K562 (cell line): ENCODE measurements around the gene GCDH. TPM values are rescaled to one million over a fixed set of nuclear protein-coding genes. Genes with fewer than 3 reads are reported as not detected.

Experiments used
- ATAC-seq: fragments of 200-7000 bp; cut with Tn5 transposase; 3 replicates; pipeline ENCODE4 v1.9.1; 2020; ENCODE audit warnings: moderate library complexity
- BruUV-seq: library from RNA; stranded (reverse); fragments of 400-500 nt; replicated peaks from 2 replicates; lab custom pipeline; 2021; lab: Mats Ljungman, UMichigan
- CTCF ChIA-PET: fragments of 300-600 bp; formaldehyde crosslinking; extraction: SDS; loops from one replicate; lab custom pipeline; 2021; ENCODE audit warnings: low intra/inter-chr PET ratio; lab: Yijun Ruan, JAX
- POLR2A ChIA-PET: fragments of 300-600, 350-650 bp; sonication (Branson Sonifier 250); formaldehyde crosslinking; extraction: SDS; loops from one replicate; lab custom pipeline; 2021; ENCODE audit warnings: antibody characterized with exemption, inconsistent platforms; lab: Yijun Ruan, JAX
- DNase-seq, 4 experiments: peaks; one replicate each; pipeline versions ENCODE4 v3.0.0 to v3.0.0-alpha.2; 2011 to 2018; ENCODE audit warnings: low spot score in 3 of 4, mixed read lengths in 3 of 4; ENCODE audit errors: extremely low read depth in 1 of 4
- FAIRE-seq: peaks from 2 replicates; lab custom pipeline; 2011; peaks lifted over from hg19 to GRCh38; lab: Jason Lieb, UNC
- H2AFZ ChIP-seq: 2 replicates; pipeline ENCODE4 v1.6.0; 2011; ENCODE audit warnings: low read depth, low read length, control low read depth, inconsistent platforms
- H3K27ac ChIP-seq: fragments of 200-600 bp; 3 replicates; pipeline ENCODE4 v1.8.0; 2011; ENCODE audit warnings: low read depth, mild to moderate bottlenecking, control low read depth, inconsistent platforms, low read length, moderate library complexity, mixed read lengths; ENCODE audit errors: extremely low read depth
- H3K27me3 ChIP-seq, 2 experiments: fragments of 300-600 bp in 1 of 2; 2 replicates in 1 of 2; 3 replicates in 1 of 2; pipeline versions ENCODE4 v1.6.0 to v1.8.0; 2011; ENCODE audit warnings: inconsistent platforms in 2 of 2, low read length in 2 of 2, mild to moderate bottlenecking in 1 of 2, mixed read lengths in 1 of 2, moderate library complexity in 1 of 2; ENCODE audit not compliant: control insufficient read depth in 2 of 2, insufficient read depth in 2 of 2
- H3K36me3 ChIP-seq: fragments of 300-600 bp; 3 replicates; pipeline ENCODE4 v1.8.0; 2011; ENCODE audit warnings: mild to moderate bottlenecking, low read length, inconsistent platforms; ENCODE audit not compliant: control insufficient read depth, insufficient read depth
- H3K4me1 ChIP-seq, 2 experiments: fragments of 200-600 bp in 1 of 2; replicated peaks in 1 of 2; 2 replicates in 1 of 2; 3 replicates in 1 of 2; pipeline versions ENCODE4 v1.5.1 to v1.8.0; 2011; ENCODE audit warnings: inconsistent platforms in 2 of 2, low read length in 2 of 2, mild to moderate bottlenecking in 1 of 2, mixed read lengths in 1 of 2, moderate library complexity in 1 of 2; ENCODE audit not compliant: control insufficient read depth in 2 of 2, insufficient read depth in 2 of 2
- H3K4me2 ChIP-seq: 2 replicates; pipeline ENCODE4 v1.6.1; 2011; ENCODE audit warnings: low read length, control low read depth, inconsistent platforms, mixed read lengths; ENCODE audit not compliant: insufficient read depth
- H3K4me3 ChIP-seq: fragments of 200-600 bp; sonication (generic), shearing (Covaris generic); 2 replicates; pipeline ENCODE4 v1.5.1; 2016; ENCODE audit warnings: control low read depth, inconsistent platforms
- H3K79me2 ChIP-seq: fragments of 200-600 bp; 3 replicates; pipeline ENCODE4 v1.8.0; 2011; ENCODE audit warnings: low read length, inconsistent platforms; ENCODE audit not compliant: control insufficient read depth, insufficient read depth
- H3K9ac ChIP-seq, 2 experiments: 2 replicates each; pipeline versions ENCODE4 v1.6.0 to v1.6.1; 2011; ENCODE audit warnings: low read depth in 2 of 2, low read length in 2 of 2, control low read depth in 1 of 2, inconsistent platforms in 1 of 2, mild to moderate bottlenecking in 1 of 2, mixed read lengths in 1 of 2; ENCODE audit not compliant: insufficient read depth in 1 of 2
- H3K9me1 ChIP-seq: one replicate; pipeline ENCODE4 v1.6.0; 2011; ENCODE audit warnings: inconsistent platforms, mild to moderate bottlenecking, low read length, moderate library complexity; ENCODE audit not compliant: control insufficient read depth, insufficient read depth
- H3K9me3 ChIP-seq: replicated peaks from 2 replicates; pipeline ENCODE4 v1.5.1; 2011; ENCODE audit warnings: low read depth, low read length, inconsistent platforms; ENCODE audit not compliant: control insufficient read depth, insufficient read depth
- H4K20me1 ChIP-seq: replicated peaks from 2 replicates; pipeline ENCODE4 v1.6.1; 2011; ENCODE audit warnings: low read length, inconsistent platforms, mixed read lengths; ENCODE audit not compliant: control insufficient read depth, insufficient read depth
- DMBX1 ChIP-seq: fragments of 250-450 bp; sonication (Bioruptor Pico); IDR thresholded peaks from 2 replicates; pipeline ENCODE4 v1.8.0; 2022; ENCODE audit warnings: inconsistent platforms, mild to moderate bottlenecking, moderate library complexity, borderline replicate concordance
- ELF1 ChIP-seq: fragments of 200-800 bp; sonication (Bioruptor generic); IDR thresholded peaks from 2 replicates; pipeline ENCODE4 v1.6.1; 2016; ENCODE audit warnings: missing genetic modification characterization, missing compliant biosample characterization
- FOXM1 ChIP-seq, 2 experiments: fragments of 450-650 bp in 1 of 2; sonication (generic) in 1 of 2; formaldehyde crosslinking in 1 of 2; IDR thresholded peaks; 2 replicates each; pipeline versions ENCODE4 v1.6.1 to v1.9.0; 2017 to 2022; ENCODE audit warnings: low read depth in 2 of 2, mild to moderate bottlenecking in 2 of 2, missing genetic modification reagents in 1 of 2, moderate library complexity in 1 of 2
- NFE2 ChIP-seq: IDR thresholded peaks from 2 replicates; pipeline ENCODE4 v1.6.1; 2014; ENCODE audit warnings: antibody characterized with exemption, low read depth
- POU5F1 ChIP-seq: fragments of 150-350 bp; IDR thresholded peaks from 2 replicates; pipeline ENCODE4 v1.6.1; 2014; ENCODE audit warnings: borderline replicate concordance, low read length, low read depth, mild to moderate bottlenecking; ENCODE audit not compliant: partially characterized antibody
- ZNF431 ChIP-seq: sonication (generic); formaldehyde crosslinking; IDR thresholded peaks from 2 replicates; pipeline ENCODE4 v1.8.0; 2022; ENCODE audit warnings: mild to moderate bottlenecking, missing genetic modification reagents
- WGBS: fragments of 100-300 bp; shearing (Covaris generic); methylation state at CpG from one replicate; pipeline ENCODE4 v1.1.6; 2016; ENCODE audit warnings: low coverage, mixed read lengths; ENCODE audit not compliant: insufficient coverage; ENCODE audit errors: missing lambda C conversion rate; 5-methylcytosine and 5-hydroxymethylcytosine counted together
- in situ Hi-C: fragments of 300-500 bp; cut with MboI; formaldehyde crosslinking; loops from 4 replicates; pipeline ENCODE4 v1.15.0; 2018; ENCODE audit warnings: inconsistent platforms, mixed read lengths
- intact Hi-C: fragments of 100-400 bp; cut with micrococcal nuclease; formaldehyde crosslinking; loops from 2 replicates; pipeline ENCODE4 v1.14.2; 2022
- polyA plus RNA-seq, 8 experiments: library from polyadenylated mRNA; depleted of rRNA in 4 of 8; stranded (reverse) in 5 of 8; unstranded in 3 of 8; fragments of >200 nt; fragmentation: Nextera tagmentation in 2 of 8; fragmentation: Illumina TruSeq in 1 of 8; extraction: Ambion mirVana in 2 of 8; extraction: Trizol in 1 of 8; gene quantifications; 2 replicates each; pipeline versions ENCODE4 v1.2.1 to v1.2.3, GENCODE V29; 2011 to 2014; ENCODE audit warnings: inconsistent platforms in 1 of 8, missing spikeins in 1 of 8
- total RNA-seq, 7 experiments: library from RNA; depleted of rRNA in 6 of 7; stranded (reverse); fragments of >200 nt in 6 of 7; fragmentation: Illumina TruSeq in 2 of 7; extraction: Trizol in 2 of 7; gene quantifications; 2 replicates each; pipeline versions ENCODE4 v1.2.1 to v1.2.3, GENCODE V29; 2011 to 2021; ENCODE audit warnings: low replicate concordance in 1 of 7
- TF ChIP-seq, protein P1 (sequence below): fragments of 450-650 bp; IDR thresholded peaks from 2 replicates; pipeline ENCODE4 v1.6.1; 2017; ENCODE audit warnings: antibody characterized with exemption, mild to moderate bottlenecking
- TF ChIP-seq, protein P2 (sequence below): fragments of 450-650 bp; IDR thresholded peaks from 2 replicates; pipeline ENCODE4 v1.6.1; 2017; ENCODE audit warnings: antibody characterized with exemption
- TF ChIP-seq, protein P3 (sequence below): fragments of 450-650 bp; IDR thresholded peaks from 2 replicates; pipeline ENCODE4 v1.7.0; 2016; ENCODE audit warnings: borderline replicate concordance
- TF ChIP-seq, protein P4 (sequence below): sonication (generic); formaldehyde crosslinking; IDR thresholded peaks from 2 replicates; pipeline ENCODE4 v1.5.0; 2020; ENCODE audit warnings: missing genetic modification reagents

The GCDH gene
- total and polyA plus RNA-seq, 9 of the 15 experiments (the other 6 are each of a cell fraction or from before 2014, with no cell fraction given) = 2.9 to 50.8 (median 19.1) TPM

DNA sequence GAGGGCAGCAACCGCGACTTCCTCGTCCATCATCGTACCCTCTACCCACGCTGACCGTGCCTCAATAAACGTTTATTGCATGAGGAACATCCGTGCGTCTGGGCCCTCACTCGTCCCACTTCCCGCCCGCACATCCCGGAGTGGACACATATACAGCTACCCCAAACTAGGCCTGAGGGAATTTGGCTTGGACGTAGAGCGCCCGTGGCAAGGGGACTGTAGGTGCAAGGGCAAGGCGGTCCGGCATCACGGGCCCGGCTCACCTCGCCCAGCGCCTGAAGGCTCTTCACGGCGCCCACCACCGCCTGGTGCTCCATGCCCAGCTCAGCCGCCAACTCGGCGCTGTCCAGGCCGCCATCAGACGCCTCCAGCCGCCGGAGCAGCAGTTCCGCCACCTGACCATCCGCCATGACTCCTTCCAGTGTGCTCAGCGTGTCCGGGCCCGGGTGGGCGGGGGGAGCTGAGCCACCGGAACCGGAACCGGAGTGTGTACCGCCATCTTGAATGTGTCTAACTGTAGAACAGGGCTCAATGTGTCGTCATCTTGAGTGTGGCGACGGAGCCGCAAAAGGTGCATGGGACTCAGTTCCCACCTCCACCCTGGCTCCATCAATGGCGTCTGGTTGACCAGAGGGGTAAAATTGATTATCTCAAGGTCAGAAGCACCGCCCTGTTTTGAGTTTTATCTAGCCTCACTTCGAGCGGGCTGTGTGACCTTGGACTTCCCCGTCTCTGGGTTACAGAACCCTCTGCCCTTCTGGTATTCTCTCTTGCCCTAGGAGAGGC, 42.5 kb downstream of the GCDH start, which contains the start of gene FARSA:
Gene FARSA, minus strand, starts transcription at position 425 of the 786 bp plus-strand sequence. Its CDS starts 15 bp downstream, at position 410.
- Histone ChIP-seq H3K9me3 (no peaks in the 10 kb centered on the region), H3K36me3 (peaks cover 39% of the 10 kb centered on the region), H3K4me1 (peaks cover 29 to 46% of the 10 kb centered on the region in 2 experiments), H3K4me2 (peak within 1 kb of the TSS; percentile 98), H2AFZ (peak within 1 kb of the TSS; percentile 97), H3K27me3 (no peaks in the 10 kb centered on the region), H3K79me2 (peaks cover 58% of the 10 kb centered on the region), H4K20me1 (no peaks in the 10 kb centered on the region; the same call in 1 of the 2 replicates), H3K9ac (peak within 1 kb of the TSS; percentile 94 to 97), H3K27ac (peak within 1 kb of the TSS; percentile 96), H3K9me1 (no peaks in the 10 kb centered on the region), H3K4me3 (peak within 1 kb of the TSS; percentile 86)
- TSS peak; percentile 72 for BruUV-seq
- intact Hi-C loops (no loop called here), in situ Hi-C loops (no loop called here)
- ChIA-PET CTCF (no interaction called here), POLR2A (interaction anchor here (0.6 to 2.1 kb wide), 13 partner anchors 9 to 174 kb away, joined by 3 to 10 read pairs (median 3); partner anchors contain the start of genes DNASE2, GADD45GIP1, GCDH and RAD23A)
- DNase-seq (peak; percentile 82 to 96 (median 86)), FAIRE-seq (peak; percentile 97), ATAC-seq (peak; percentile 85)
- under 1% methylated on average over 49 of the region's 51 CpGs for WGBS
- no peak for TF ChIP-seq ZNF431 (CRISPR knock-in tag)
- TF ChIP-seq, protein P1, sequence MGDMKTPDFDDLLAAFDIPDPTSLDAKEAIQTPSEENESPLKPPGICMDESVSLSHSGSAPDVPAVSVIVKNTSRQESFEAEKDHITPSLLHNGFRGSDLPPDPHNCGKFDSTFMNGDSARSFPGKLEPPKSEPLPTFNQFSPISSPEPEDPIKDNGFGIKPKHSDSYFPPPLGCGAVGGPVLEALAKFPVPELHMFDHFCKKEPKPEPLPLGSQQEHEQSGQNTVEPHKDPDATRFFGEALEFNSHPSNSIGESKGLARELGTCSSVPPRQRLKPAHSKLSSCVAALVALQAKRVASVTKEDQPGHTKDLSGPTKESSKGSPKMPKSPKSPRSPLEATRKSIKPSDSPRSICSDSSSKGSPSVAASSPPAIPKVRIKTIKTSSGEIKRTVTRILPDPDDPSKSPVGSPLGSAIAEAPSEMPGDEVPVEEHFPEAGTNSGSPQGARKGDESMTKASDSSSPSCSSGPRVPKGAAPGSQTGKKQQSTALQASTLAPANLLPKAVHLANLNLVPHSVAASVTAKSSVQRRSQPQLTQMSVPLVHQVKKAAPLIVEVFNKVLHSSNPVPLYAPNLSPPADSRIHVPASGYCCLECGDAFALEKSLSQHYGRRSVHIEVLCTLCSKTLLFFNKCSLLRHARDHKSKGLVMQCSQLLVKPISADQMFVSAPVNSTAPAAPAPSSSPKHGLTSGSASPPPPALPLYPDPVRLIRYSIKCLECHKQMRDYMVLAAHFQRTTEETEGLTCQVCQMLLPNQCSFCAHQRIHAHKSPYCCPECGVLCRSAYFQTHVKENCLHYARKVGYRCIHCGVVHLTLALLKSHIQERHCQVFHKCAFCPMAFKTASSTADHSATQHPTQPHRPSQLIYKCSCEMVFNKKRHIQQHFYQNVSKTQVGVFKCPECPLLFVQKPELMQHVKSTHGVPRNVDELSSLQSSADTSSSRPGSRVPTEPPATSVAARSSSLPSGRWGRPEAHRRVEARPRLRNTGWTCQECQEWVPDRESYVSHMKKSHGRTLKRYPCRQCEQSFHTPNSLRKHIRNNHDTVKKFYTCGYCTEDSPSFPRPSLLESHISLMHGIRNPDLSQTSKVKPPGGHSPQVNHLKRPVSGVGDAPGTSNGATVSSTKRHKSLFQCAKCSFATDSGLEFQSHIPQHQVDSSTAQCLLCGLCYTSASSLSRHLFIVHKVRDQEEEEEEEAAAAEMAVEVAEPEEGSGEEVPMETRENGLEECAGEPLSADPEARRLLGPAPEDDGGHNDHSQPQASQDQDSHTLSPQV = no peak
- TF ChIP-seq DMBX1 (CRISPR knock-in tag) = no peak
- TF ChIP-seq POU5F1 = no peak
- no peak for TF ChIP-seq FOXM1 (IDR thresholded peaks at IDR 0.05; ENCODE audit: low read depth)
- TF ChIP-seq FOXM1 (CRISPR knock-in tag; IDR thresholded peaks at IDR 0.05; ENCODE audit: low read depth) = no peak; the same call in 1 of the 2 replicates
- TF ChIP-seq, protein P2, sequence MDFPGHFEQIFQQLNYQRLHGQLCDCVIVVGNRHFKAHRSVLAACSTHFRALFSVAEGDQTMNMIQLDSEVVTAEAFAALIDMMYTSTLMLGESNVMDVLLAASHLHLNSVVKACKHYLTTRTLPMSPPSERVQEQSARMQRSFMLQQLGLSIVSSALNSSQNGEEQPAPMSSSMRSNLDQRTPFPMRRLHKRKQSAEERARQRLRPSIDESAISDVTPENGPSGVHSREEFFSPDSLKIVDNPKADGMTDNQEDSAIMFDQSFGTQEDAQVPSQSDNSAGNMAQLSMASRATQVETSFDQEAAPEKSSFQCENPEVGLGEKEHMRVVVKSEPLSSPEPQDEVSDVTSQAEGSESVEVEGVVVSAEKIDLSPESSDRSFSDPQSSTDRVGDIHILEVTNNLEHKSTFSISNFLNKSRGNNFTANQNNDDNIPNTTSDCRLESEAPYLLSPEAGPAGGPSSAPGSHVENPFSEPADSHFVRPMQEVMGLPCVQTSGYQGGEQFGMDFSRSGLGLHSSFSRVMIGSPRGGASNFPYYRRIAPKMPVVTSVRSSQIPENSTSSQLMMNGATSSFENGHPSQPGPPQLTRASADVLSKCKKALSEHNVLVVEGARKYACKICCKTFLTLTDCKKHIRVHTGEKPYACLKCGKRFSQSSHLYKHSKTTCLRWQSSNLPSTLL = no peak
- TF ChIP-seq ELF1 (tag) = peak; percentile 70
- TF ChIP-seq NFE2 = no peak
- TF ChIP-seq, protein P3, sequence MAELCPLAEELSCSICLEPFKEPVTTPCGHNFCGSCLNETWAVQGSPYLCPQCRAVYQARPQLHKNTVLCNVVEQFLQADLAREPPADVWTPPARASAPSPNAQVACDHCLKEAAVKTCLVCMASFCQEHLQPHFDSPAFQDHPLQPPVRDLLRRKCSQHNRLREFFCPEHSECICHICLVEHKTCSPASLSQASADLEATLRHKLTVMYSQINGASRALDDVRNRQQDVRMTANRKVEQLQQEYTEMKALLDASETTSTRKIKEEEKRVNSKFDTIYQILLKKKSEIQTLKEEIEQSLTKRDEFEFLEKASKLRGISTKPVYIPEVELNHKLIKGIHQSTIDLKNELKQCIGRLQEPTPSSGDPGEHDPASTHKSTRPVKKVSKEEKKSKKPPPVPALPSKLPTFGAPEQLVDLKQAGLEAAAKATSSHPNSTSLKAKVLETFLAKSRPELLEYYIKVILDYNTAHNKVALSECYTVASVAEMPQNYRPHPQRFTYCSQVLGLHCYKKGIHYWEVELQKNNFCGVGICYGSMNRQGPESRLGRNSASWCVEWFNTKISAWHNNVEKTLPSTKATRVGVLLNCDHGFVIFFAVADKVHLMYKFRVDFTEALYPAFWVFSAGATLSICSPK = no peak
- TF ChIP-seq, protein P4, sequence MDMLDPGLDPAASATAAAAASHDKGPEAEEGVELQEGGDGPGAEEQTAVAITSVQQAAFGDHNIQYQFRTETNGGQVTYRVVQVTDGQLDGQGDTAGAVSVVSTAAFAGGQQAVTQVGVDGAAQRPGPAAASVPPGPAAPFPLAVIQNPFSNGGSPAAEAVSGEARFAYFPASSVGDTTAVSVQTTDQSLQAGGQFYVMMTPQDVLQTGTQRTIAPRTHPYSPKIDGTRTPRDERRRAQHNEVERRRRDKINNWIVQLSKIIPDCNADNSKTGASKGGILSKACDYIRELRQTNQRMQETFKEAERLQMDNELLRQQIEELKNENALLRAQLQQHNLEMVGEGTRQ = peak; percentile 47; the same call in 1 of the 2 replicates
